ENCODE measurements around the gene HOMER3.

HOMER3 gene

DNA sequence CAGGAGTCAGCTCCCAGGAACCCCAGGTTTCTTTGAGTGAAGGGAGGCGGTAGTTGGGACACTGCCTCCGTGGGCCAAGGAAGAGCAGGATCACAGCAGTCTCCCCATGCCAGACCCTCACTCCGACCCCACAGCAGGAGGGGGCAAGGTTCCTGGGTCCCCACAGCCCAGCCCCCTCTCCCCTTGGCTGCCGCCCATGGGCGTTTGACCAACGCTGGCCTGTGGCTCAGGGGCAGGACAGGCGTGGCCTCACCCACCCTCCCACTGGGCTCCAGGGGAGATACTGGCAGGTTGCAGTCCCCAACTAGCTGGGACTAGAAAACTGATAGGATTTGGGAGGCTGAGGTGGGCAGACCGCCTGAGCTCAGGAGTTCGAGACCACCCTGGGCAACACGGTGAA, 31.0 kb downstream of the HOMER3 start (continued):
- TF ChIP-seq, protein P1, sequence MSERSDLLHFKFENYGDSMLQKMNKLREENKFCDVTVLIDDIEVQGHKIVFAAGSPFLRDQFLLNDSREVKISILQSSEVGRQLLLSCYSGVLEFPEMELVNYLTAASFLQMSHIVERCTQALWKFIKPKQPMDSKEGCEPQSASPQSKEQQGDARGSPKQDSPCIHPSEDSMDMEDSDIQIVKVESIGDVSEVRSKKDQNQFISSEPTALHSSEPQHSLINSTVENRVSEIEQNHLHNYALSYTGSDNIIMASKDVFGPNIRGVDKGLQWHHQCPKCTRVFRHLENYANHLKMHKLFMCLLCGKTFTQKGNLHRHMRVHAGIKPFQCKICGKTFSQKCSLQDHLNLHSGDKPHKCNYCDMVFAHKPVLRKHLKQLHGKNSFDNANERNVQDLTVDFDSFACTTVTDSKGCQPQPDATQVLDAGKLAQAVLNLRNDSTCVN (tag by site-specific recombination; optimal IDR thresholded peaks at IDR 0.05), result no peak
- no peak for TF ChIP-seq SP2 (tag by site-specific recombination; IDR thresholded peaks at IDR 0.05)
- TF ChIP-seq ZNF837 (tag by site-specific recombination; IDR thresholded peaks at IDR 0.05), result no peak
- TF ChIP-seq ZNF248 (tag by site-specific recombination; IDR thresholded peaks at IDR 0.05), result no peak
- no peak for TF ChIP-seq ZNF510 (tag by site-specific recombination; IDR thresholded peaks at IDR 0.05; ENCODE audit: insufficient replicate concordance)
- no peak for TF ChIP-seq GLIS2 (tag by site-specific recombination; IDR thresholded peaks at IDR 0.05)

DNA sequence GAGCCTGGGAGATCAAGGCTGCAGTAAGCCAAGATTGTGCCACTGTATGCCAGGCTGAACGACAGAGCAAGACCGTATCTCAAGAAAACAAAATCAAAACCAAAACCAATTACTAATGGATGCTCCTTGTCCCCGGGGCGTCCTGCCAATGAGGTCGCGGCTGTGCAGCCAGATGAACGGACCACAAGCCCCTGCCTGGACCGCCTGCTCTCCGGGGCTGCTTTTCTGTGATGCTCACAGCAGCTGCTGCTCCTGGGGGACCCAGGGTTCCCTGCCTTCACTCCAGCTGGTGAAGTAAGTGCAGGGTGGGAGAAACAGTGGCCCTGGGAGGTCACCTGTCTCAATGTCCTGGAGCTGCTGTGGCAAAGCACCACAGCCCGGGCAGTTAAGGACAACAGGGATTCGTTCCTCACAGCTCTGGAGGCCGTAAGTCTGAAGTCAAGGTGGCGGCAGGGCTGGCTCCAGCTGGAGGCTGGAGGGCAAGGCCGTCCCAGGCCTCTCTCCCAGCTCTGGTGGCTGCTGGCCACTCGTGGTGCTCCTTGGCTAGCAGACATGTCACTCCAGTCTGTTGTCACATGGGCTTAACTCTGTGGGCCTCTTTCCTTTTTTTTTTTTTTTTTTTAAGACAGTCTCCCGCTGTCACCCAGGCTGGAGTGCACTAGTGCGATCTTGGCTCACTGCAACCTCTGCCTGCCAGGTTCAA, 31.9 kb downstream of the HOMER3 start:
- Histone ChIP-seq H3K27ac (ENCODE audit: extremely low read depth, low read depth, low read length) (no peak overlapping the region), H3K36me3 (ENCODE audit: control insufficient read depth in 2 of 2, insufficient read depth in 1 of 2, low read length in 2 of 2) (peaks cover 4 to 75% of the 10 kb centered on the region in 2 experiments; a peak in 2 of 3 replicates), H3K4me3 (ENCODE audit: low read depth, low read length) (no peak overlapping the region), H3K9me3 (ENCODE audit: control insufficient read depth, insufficient read depth, low read depth, low read length) (no peaks in the 10 kb centered on the region), H3K4me1 (ENCODE audit: control insufficient read depth, insufficient read depth, low read length) (no peaks in the 10 kb centered on the region)
- TF ChIP-seq SCRT2 (tag by site-specific recombination; IDR thresholded peaks at IDR 0.05) (no peak), ZNF416 (tag by site-specific recombination; IDR thresholded peaks at IDR 0.05) (no peak), ZNF202 (tag by site-specific recombination; IDR thresholded peaks at IDR 0.05; ENCODE audit: borderline replicate concordance) (no peak), ZNF155 (tag by site-specific recombination; IDR thresholded peaks at IDR 0.05) (no peak), ZNF510 (tag by site-specific recombination; IDR thresholded peaks at IDR 0.05; ENCODE audit: insufficient replicate concordance) (no peak), ZNF10 (tag by site-specific recombination; IDR thresholded peaks at IDR 0.05) (no peak), MZF1 (tag by site-specific recombination; IDR thresholded peaks at IDR 0.05; ENCODE audit: borderline replicate concordance) (no peak), ZNF16 (tag by site-specific recombination; IDR thresholded peaks at IDR 0.05; ENCODE audit: low read depth) (no peak), BCL11B (tag by site-specific recombination; IDR thresholded peaks at IDR 0.05; ENCODE audit: low read depth) (no peak), ZNF544 (tag by site-specific recombination; IDR thresholded peaks at IDR 0.05) (no peak)
- TF ChIP-seq, protein P1 (tag by site-specific recombination; optimal IDR thresholded peaks at IDR 0.05), result no peak
- TF ChIP-seq, protein P2, sequence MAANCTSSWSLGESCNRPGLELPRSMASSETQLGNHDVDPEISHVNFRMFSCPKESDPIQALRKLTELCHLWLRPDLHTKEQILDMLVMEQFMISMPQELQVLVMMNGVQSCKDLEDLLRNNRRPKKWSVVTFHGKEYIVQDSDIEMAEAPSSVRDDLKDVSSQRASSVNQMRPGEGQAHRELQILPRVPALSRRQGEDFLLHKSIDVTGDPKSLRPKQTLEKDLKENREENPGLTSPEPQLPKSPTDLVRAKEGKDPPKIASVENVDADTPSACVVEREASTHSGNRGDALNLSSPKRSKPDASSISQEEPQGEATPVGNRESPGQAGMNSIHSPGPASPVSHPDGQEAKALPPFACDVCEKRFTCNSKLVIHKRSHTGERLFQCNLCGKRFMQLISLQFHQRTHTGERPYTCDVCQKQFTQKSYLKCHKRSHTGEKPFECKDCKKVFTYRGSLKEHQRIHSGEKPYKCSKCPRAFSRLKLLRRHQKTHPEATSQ (tag by site-specific recombination; IDR thresholded peaks at IDR 0.05), result no peak
- POLR2A ChIA-PET, result interaction anchor here (0.5 kb wide), 1 partner anchor 18 kb away, joined by 5 read pairs; no protein-coding TSS in a partner anchor
- CTCF ChIA-PET, result interaction anchor here (0.6 to 1.7 kb wide), 2 partner anchors 9 to 10 kb away, joined by 4 to 6 read pairs; partner anchors contain the start of genes COPE and DDX49

DNA sequence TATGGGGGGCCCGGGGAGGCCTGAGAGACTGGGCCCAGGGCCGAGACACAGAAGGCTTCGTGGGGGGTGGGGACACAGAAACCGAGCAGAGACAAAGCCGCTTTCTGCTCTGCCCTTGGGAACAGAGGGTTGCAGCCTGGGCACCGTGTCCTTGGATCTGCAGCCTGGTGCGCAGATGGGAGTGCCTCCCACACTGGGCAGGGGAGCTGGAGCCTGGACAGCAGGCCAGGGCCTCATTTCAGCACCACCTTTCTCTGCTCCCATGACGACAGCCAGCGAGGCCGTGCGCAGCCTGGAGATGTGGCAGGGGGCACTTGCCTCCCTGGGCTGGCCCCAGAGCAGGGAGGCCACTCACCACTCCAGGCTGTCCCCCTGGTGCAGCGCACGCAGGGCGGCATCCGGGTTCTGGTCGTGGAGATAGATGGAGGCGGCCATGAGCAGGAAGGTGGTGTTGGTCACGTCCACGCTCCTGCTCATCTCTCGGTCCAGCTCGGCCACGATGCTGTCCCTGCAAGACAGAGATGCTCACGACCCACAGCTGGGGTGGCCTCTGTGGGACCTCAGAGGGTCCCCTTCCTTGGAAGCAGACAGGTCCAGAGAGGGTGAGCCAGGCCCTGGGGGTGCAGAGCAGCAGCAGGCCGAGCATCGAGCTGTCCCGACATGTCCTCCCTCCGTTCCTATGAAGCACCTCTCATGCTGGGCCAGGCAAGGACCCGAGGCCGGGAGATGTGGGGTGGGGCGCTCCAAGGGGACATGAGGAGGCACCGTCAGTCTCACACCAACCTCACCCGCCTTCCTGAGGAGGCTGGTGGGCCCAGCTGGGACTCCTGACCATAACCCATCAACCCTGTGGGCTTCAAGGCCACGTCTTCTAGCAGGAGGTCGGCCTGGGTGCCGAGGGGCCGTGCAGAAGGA, 34.2 kb downstream of the HOMER3 start:
- Histone ChIP-seq H3K4me3 (ENCODE audit: low read depth, low read length) (no peak overlapping the region), H3K27ac (ENCODE audit: extremely low read depth, low read depth, low read length) (no peak overlapping the region), H3K4me1 (ENCODE audit: control insufficient read depth, insufficient read depth, low read length) (no peaks in the 10 kb centered on the region), H3K36me3 (ENCODE audit: control insufficient read depth in 2 of 2, insufficient read depth in 1 of 2, low read length in 2 of 2) (peaks cover 0 to 72% of the 10 kb centered on the region in 2 experiments; a peak in 2 of 3 replicates), H3K9me3 (ENCODE audit: control insufficient read depth, insufficient read depth, low read depth, low read length) (no peaks in the 10 kb centered on the region)
- ChIA-PET POLR2A (interaction anchor here (0.8 to 2.1 kb wide), 2 partner anchors 8 to 12 kb away, joined by 6 to 9 read pairs; partner anchors contain the start of genes COPE and DDX49), CTCF (interaction anchor here (0.6 kb wide), 1 partner anchor 209 kb away, joined by 3 read pairs; no protein-coding TSS in a partner anchor)
- TF ChIP-seq ZNF366 (tag by site-specific recombination; conservative IDR thresholded peaks at IDR 0.05) (no peak), ZFP37 (tag by site-specific recombination; IDR thresholded peaks at IDR 0.05) (no peak), ZNF169 (tag by site-specific recombination; IDR thresholded peaks at IDR 0.05) (no peak), ZNF654 (tag by site-specific recombination; IDR thresholded peaks at IDR 0.05; ENCODE audit: low read depth) (no peak), OVOL3 (tag by site-specific recombination; IDR thresholded peaks at IDR 0.05) (no peak), ZNF404 (tag by site-specific recombination; IDR thresholded peaks at IDR 0.05) (no peak)
- TF ChIP-seq, protein P3, sequence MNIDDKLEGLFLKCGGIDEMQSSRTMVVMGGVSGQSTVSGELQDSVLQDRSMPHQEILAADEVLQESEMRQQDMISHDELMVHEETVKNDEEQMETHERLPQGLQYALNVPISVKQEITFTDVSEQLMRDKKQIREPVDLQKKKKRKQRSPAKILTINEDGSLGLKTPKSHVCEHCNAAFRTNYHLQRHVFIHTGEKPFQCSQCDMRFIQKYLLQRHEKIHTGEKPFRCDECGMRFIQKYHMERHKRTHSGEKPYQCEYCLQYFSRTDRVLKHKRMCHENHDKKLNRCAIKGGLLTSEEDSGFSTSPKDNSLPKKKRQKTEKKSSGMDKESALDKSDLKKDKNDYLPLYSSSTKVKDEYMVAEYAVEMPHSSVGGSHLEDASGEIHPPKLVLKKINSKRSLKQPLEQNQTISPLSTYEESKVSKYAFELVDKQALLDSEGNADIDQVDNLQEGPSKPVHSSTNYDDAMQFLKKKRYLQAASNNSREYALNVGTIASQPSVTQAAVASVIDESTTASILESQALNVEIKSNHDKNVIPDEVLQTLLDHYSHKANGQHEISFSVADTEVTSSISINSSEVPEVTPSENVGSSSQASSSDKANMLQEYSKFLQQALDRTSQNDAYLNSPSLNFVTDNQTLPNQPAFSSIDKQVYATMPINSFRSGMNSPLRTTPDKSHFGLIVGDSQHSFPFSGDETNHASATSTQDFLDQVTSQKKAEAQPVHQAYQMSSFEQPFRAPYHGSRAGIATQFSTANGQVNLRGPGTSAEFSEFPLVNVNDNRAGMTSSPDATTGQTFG (tag by site-specific recombination; IDR thresholded peaks at IDR 0.05; ENCODE audit: borderline replicate concordance), result no peak
- TF ChIP-seq, protein P4, sequence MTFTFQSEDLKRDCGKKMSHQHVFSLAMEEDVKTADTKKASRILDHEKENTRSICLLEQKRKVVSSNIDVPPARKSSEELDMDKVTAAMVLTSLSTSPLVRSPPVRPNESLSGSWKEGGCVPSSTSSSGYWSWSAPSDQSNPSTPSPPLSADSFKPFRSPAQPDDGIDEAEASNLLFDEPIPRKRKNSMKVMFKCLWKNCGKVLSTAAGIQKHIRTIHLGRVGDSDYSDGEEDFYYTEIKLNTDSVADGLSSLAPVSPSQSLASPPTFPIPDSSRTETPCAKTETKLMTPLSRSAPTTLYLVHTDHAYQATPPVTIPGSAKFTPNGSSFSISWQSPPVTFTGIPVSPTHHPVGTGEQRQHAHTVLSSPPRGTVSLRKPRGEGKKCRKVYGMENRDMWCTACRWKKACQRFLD (tag by site-specific recombination; IDR thresholded peaks at IDR 0.05), result no peak

All from HEK293 (cell line).